ENCODE data around the gene AK3. TPM values are rescaled to one million over a fixed set of nuclear protein-coding genes. Genes with fewer than 3 reads are reported as not detected.

Gene AK3
- total and polyA plus RNA-seq, 10 of the 15 experiments (the other 5 are each of a cell fraction or from before 2014, with no cell fraction given), result 14.2 to 86.6 (median 43.9) TPM

GRCh38 chr9:4774209-4774608 lies 33.2 kb upstream of the AK3 start:
- 0% methylated on average over 1 of the region's 1 CpG for WGBS (ENCODE audit: insufficient coverage, insufficient replicate concordance, low lambda C conversion rate, missing lambda C conversion rate)

More at GRCh38 chr9:4774209-4774608, 33.2 kb upstream of the AK3 start:
- Histone ChIP-seq H3K4me2 (ENCODE audit: control insufficient read depth, insufficient read depth) (no peak overlapping the region), H3K9me3 (replicated peaks; ENCODE audit: control insufficient read depth, insufficient read depth, low read length) (no peaks in the 10 kb centered on the region; the same call in 2 of the 3 replicates), H4K20me1 (ENCODE audit: control insufficient read depth, insufficient read depth) (no peaks in the 10 kb centered on the region), H3K9ac (ENCODE audit: control insufficient read depth, insufficient read depth, low read length) (no peak overlapping the region), H3K4me1 (ENCODE audit: control insufficient read depth, insufficient read depth, low read length) (peaks cover 3% of the 10 kb centered on the region; the same call in 1 of the 2 replicates), H2AFZ (ENCODE audit: control insufficient read depth, low read depth, low read length) (no peak overlapping the region), H3K36me3 (ENCODE audit: control insufficient read depth in 2 of 2, insufficient read depth in 2 of 2, low read length in 1 of 2) (no peaks in the 10 kb centered on the region), H3K4me3 (no peak overlapping the region), H3K79me2 (ENCODE audit: control insufficient read depth, insufficient read depth, low read length) (no peaks in the 10 kb centered on the region), H3K27ac (ENCODE audit: control insufficient read depth, insufficient read depth) (no peak overlapping the region), H3K27me3 (replicated peaks in 1 of 2; ENCODE audit: control insufficient read depth in 2 of 2, insufficient read depth in 2 of 2, low read length in 1 of 2) (no peaks in the 10 kb centered on the region)
- ChIA-PET CTCF (interaction anchor here (0.8 to 1.3 kb wide), 3 partner anchors 9 to 25 kb away, joined by 3 to 4 read pairs (median 4); no protein-coding TSS in a partner anchor), POLR2A (no interaction called here), SMC1A (ENCODE audit: uncharacterized antibody, unreplicated experiment) (interaction anchor here (0.8 to 1.9 kb wide), 3 partner anchors 9 to 163 kb away, joined by 3 to 5 read pairs (median 3); no protein-coding TSS in a partner anchor), RAD21 (ENCODE audit: unreplicated experiment) (interaction anchor here (0.9 kb wide), 1 partner anchor 215 kb away, joined by 4 read pairs; no protein-coding TSS in a partner anchor)
- intact Hi-C loops (cut with micrococcal nuclease; ENCODE audit: unreplicated experiment), result no loop called here
- no peak for FAIRE-seq
- in situ Hi-C loops (cut with MboI), result no loop called here
- TF ChIP-seq PKNOX1 (IDR thresholded peaks at IDR 0.05) (no peak), TARDBP (IDR thresholded peaks at IDR 0.05; ENCODE audit: borderline replicate concordance) (no peak), SKIL (IDR thresholded peaks at IDR 0.05; ENCODE audit: low read depth, poor library complexity, severe bottlenecking) (no peak), SIN3A (IDR thresholded peaks at IDR 0.05; ENCODE audit: low read depth, low read length) (no peak), NFYB (IDR thresholded peaks at IDR 0.05; ENCODE audit: insufficient read depth, low read depth, low read length) (no peak), MEF2A (IDR thresholded peaks at IDR 0.05; ENCODE audit: insufficient read depth, low read depth, low read length) (no peak), CEBPB (IDR thresholded peaks at IDR 0.05; ENCODE audit: borderline replicate concordance in 1 of 2, low read depth in 2 of 2, low read length in 2 of 2) (no peak), MAX (IDR thresholded peaks at IDR 0.05; ENCODE audit: low read depth, low read length) (no peak), USF2 (IDR thresholded peaks at IDR 0.05; ENCODE audit: borderline replicate concordance, low read depth, low read length) (no peak), ZZZ3 (IDR thresholded peaks at IDR 0.05; ENCODE audit: control insufficient read depth, insufficient read length, low read depth) (no peak), EED (IDR thresholded peaks at IDR 0.05; ENCODE audit: low read depth) (no peak)
- no peak for ATAC-seq
- DNase-seq (ENCODE audit: low read depth, low spot score), result no peak
- BruUV-seq (replicated peaks), result no TSS peak
